Measurements from ENCODE around the gene TSPAN31.

DNA sequence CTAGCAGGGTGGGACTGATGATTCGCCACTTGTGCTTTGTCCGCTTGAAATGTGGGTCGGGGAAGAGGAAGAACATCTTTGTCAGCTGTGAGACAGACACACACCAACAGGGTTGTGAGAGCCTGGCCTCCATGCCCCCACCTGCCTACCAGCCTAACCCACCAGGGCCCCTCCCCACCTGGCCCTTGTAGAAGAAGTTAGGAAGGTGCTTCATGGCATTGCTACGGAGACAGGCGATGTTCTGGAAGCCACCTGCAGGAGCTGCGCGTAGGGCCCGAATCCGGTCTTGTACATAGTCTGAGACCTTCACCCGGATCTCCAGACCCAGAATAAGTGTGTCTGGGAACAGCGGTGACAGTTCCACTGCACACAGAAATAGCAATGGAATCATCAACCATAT lies 24.8 kb downstream of the TSPAN31 start:
- TF ChIP-seq, protein P1, sequence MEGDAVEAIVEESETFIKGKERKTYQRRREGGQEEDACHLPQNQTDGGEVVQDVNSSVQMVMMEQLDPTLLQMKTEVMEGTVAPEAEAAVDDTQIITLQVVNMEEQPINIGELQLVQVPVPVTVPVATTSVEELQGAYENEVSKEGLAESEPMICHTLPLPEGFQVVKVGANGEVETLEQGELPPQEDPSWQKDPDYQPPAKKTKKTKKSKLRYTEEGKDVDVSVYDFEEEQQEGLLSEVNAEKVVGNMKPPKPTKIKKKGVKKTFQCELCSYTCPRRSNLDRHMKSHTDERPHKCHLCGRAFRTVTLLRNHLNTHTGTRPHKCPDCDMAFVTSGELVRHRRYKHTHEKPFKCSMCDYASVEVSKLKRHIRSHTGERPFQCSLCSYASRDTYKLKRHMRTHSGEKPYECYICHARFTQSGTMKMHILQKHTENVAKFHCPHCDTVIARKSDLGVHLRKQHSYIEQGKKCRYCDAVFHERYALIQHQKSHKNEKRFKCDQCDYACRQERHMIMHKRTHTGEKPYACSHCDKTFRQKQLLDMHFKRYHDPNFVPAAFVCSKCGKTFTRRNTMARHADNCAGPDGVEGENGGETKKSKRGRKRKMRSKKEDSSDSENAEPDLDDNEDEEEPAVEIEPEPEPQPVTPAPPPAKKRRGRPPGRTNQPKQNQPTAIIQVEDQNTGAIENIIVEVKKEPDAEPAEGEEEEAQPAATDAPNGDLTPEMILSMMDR (IDR thresholded peaks at IDR 0.05 in 4 of 5, conservative IDR thresholded peaks at IDR 0.05 in 1 of 5): no peak
- no peak for TF ChIP-seq POLR2A (IDR thresholded peaks at IDR 0.05)
